DMS153 treated with DMSO at 0.1 percent for 48 hours (cell line): ENCODE measurements around the gene SMIM41.
A peak's percentile ranks its signal among the peaks of the same experiment; 100 is the strongest.

Experiments
- DNase-seq: peaks from one replicate; lab custom pipeline; 2025; ENCODE audit not compliant: unreplicated experiment; lab: John Stamatoyannopoulos, UW

Gene SMIM41

DNA sequence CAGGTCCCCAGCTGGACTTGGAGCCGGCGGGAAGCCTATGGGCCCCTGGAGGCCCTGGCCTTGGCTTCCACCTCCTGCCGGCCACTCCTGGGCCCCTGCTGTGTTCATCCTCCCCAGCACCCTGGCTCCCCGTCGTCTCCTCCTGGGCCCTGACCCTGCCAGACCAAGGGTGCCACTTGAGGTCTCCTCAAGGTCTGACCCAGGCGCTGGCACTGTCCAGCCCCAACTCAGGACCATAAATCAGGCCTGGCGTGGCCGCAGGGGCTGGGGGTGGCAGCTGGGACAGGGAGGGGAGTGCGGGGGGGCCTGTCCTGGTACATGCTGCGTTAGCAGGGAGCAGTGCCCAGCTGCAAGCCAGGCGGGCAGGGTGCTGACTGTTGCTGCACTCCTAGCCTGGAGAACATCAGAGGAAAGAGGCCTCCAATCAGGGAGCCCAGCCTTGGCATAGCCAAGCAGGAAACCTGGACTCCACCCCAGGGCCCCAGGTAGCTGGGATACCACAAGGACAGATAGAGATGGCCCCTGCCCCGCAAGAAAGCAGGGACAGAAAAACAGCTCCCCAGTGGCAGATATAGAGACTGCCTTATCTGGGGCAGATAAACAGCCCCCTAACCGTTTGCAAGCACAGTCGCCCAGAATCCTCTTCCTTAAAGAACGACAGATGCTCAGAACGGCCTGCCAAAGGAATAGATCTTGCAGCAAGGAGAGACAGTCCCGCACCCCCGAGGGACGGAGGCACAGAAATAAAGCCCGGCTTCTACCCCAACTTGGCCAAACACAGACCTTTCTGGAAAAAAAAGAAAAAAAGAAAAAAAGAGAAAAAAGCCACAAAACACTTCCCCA lies 16.2 kb upstream of the SMIM41 start:
- DNase-seq: no peak

DNA sequence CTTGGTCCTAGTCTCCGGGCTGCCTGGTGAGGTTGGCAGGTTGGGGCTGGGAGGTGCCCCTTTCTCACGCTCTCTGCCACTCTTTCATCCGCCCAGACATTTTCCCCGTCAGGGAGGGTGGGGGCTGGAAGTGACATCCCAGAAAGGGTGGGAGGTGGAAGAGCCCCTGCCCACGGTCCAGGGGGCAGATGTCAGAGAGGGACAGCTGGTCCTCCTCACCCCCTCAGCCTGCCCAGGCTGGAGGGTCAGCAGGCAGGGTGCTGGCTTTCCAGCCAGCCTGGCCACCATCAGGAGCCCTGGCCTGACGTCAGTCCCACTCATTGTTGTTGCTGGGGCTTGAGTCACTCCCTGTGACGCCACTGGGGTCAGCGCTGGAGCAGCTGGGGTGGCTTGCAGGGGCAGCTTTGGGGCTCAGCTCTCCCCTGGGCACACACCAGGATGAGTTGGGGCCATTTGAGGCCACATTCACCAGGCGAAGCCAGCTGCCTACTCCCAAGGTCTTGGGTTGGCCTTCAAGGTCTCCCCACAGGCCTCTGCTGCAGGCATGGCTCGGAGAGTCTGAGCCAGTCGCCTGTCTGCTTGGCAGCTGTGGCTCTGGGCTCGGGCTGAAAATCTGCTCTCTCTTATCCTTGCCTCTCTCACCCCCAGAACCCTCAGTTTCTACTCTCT lies 15.4 kb upstream of the SMIM41 start:
- no peak for DNase-seq

DNA sequence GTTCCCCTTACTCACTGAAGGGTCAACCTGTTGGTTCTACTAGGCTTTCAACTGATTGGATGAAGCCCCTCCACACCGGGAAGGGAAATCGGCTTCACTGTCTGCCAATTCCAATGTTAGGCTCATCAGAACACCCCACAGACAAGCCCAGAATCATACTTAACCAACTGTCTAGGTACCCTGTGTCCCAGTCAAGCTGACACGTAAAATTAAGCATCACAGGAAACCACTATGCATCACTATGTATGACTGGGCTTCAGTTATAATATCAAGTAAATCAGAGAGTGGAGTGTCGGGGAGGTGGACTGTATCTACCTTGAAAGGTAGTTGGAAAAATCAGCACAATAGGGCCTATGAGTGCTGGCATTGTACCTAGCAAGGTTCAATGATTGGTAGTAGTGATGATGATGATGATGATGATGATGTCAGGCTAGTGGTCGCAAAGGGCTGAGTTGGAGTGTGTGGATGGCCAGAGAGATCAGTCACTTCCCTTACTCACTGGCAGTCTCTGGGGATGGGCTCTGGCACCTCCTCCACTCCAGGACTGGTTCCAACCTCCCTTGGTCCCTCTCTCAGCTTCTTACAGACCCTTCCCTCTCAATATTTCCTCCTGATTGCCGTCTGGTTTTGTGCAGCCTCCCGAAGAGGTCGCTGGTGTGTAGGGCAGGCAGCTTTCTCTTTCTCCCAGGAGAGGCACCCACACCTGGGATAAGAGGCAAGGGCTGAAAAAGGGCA lies 13.0 kb upstream of the SMIM41 start:
- DNase-seq: no peak

- DNase-seq: no peak
Observed at GRCh38 chr12:52067081-52067374, 12.5 kb upstream of the SMIM41 start.

GRCh38 chr12:52069327-52070184 lies 9.9 kb upstream of the SMIM41 start, which contains the start of gene ATG101:
ATG101 (plus strand) TSS chr12:52069978; CDS start chr12:52073651, 3,673 bp downstream.
- peak; percentile 88 for DNase-seq

GRCh38 chr12:52070185-52070925 lies 9.1 kb upstream of the SMIM41 start:
- no peak for DNase-seq

GRCh38 chr12:52073531-52074381 lies 5.7 kb upstream of the SMIM41 start:
- DNase-seq: peak; percentile 80

DNA sequence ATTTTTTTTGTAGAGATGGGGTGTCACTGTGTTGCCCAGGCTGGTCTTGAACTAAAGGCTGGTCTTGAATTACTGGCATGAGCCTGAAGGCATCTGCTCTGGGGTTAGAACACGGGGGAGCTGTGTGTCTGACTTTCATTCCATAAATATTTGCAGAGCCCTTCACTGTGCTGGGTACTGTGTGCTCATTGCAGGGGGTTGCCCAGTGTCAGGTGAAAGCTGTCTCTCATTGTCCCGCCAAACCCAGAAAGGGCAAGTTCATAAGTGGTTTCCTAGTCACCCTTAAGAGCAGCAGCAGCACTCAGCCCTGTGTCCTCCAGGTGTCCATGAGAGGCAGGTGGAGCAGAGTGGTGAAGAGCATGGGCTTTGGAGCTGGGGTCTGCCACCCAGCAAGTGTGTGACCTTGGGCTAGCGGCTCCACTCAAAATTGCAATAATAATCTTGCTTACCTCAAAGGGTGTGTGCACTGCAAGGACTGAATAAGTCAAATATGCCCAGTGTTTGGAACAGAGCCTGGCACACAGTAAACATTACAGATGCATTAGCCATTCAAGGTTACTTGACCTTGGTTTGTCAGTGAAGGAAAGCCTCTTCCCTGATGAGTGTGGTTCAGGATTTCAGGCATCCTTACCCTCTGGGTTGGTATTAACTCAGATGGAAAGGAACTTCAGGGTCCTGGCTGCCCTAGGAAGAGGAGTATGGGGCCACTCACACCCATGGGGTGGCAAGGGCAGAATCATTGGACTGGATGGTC lies 4.4 kb upstream of the SMIM41 start:
- DNase-seq: no peak

DNA sequence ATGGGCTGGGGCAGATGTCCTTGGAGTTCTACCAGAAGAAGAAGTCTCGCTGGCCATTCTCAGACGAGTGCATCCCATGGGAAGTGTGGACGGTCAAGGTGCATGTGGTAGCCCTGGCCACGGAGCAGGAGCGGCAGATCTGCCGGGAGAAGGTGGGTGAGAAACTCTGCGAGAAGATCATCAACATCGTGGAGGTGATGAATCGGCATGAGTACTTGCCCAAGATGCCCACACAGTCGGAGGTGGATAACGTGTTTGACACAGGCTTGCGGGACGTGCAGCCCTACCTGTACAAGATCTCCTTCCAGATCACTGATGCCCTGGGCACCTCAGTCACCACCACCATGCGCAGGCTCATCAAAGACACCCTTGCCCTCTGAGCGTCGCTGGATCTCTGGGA lies 2.7 kb upstream of the SMIM41 start:
- no peak for DNase-seq

- DNase-seq: no peak
Observed at GRCh38 chr12:52078276-52078675, 1.2 kb upstream of the SMIM41 start.

DNA sequence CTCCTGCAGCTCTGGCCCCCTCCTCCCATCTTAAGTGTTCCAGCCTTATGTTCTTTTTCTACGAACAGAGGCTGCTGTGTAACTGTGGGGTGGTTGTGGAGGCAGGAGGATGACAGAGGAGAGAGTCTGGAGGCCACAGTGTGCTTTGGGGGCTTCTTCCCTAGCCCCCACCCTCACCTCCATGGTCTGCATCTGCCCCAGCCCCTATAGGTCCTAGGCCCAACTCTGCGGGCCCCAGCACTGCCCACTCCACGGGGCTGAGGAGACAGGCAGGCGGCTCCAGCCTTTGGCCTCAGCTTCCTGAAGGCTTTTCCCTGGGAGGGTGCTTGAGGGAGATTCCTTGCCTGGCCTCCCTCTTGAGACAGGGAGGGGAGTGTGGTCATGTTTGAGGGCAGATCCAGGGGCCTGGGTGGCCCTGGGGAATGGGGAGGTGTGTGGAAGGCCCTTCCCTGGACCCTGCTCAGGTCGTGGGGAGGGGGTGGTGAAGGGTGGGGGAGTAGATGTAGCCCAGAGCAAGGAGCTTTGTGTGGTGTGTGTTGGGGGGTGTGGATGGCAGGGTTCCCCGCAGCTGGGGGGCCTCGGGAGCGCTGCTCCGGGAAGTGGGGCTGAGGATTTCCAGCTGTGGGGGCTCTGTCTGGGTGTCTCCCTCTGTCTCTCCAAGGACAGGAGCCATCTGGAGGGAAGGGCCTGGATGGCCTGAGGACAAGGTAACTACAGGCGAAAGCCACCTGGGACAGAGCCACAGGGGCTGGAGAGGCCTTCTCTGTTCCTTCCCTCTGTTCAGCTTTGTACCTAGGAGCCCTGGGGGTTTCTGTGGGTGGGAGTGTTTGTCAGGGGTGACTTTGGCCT lies 1.1 kb downstream of the SMIM41 start:
- no peak for DNase-seq

- no peak for DNase-seq
Observed at GRCh38 chr12:52081263-52081733, 1.8 kb downstream of the SMIM41 start.

DNA sequence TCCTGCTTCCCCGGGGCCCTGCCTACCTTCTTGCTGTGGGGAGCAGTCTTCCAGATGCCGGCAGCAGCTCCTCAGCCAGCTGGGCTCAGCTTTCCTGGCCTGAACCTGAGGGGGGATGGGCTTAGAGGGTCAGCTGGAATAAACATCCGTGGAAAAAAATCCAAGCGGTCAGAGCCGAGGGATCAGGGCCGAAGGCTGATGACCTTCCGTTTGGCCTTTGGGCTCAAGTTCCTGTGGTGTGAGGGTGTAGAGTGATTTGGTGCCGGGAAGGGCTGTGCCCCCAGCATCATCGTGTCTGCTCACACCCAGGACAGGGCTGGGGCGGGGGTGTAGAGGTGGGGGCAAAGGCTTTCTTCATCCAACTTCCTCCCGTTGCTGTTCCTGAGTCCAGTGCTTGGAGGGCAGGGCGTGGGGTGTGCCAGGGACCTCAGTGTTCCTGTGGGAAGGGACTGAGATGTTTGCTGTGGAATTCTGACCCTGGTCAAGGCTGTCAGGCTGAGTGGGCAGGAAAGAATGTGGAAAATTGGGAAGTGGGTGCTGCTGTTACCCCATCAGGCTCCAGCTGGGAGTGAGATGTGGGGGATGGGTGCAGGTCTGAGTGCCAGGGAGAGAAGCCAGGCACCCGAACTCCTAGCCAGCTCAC lies 2.6 kb downstream of the SMIM41 start:
- DNase-seq: no peak

DNA sequence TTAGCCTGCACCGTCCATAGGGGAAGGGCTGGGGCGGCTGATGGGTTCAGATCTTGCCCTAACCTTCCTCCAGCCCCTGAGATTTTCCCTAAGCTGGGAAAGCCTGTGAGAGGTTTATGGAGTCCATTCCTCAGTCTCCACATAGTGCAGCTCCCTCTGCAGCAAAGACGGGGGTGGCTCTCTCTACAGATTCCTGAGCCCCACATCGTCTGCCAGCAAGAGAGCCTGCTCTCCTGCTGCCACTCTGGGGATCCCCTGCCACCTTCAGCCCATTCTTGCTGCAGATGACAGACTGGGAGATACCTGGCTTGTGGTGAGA lies 3.1 kb downstream of the SMIM41 start:
- DNase-seq: no peak

DNA sequence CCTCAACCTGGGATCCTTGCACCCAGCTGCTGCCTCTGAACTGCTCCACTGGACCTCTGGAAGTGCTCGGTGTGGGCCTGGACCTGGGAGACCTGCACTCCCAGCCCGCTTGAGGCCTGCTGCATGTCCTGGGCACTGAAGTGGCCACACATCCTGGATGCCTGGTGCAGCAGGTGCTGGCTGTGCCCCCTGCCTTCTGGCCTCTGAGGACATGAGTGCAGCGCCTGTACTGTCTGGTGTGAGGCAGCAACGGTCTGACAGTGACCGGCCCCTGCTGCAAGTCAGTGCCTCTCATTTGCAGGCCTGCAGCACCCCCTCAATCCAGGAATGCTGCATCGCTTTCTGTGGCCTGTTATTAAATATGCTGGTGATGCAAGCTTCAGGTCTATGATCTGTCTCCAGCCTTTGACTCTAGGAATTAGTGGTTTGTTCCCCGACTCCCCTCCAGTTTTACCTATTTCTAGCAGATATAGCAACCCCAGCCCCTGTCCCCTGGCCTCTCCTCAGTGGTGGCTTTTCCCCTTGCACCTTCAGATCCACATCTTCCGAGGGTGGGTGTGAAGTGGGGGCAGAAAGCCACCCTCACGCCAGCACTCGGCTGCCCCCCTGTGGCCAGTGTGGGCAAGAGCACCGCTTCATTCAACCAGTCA lies 3.6 kb downstream of the SMIM41 start:
- DNase-seq: peak; percentile 29

- DNase-seq: no peak
Observed at GRCh38 chr12:52083638-52083996, 4.1 kb downstream of the SMIM41 start.
